Chondrocyte (in vitro differentiated cells): ENCODE results near the gene TTLL6. TPM values are rescaled to one million over a fixed set of nuclear protein-coding genes. Genes with fewer than 3 reads are reported as not detected.

Experiments used
- DNase-seq: peaks from one replicate; pipeline ENCODE4 v3.0.0; 2021; ENCODE audit warnings: mixed read lengths, low spot score
- H3K27ac Mint-ChIP-seq: one replicate; pipeline ENCODE4 v1.8.0; 2021; ENCODE audit warnings: mild to moderate bottlenecking, moderate library complexity, mixed read lengths; ENCODE audit not compliant: unreplicated experiment
- H3K27me3 Mint-ChIP-seq: 2 replicates; pipeline ENCODE4 v1.8.0; 2021; ENCODE audit warnings: low read depth, mixed read lengths
- H3K36me3 Mint-ChIP-seq: 2 replicates; pipeline ENCODE4 v1.8.0; 2021; ENCODE audit warnings: low read depth, mixed read lengths
- H3K4me1 Mint-ChIP-seq: 2 replicates; pipeline ENCODE4 v1.8.0; 2021; ENCODE audit warnings: low read depth, mild to moderate bottlenecking, mixed read lengths
- H3K4me3 Mint-ChIP-seq: one replicate; pipeline ENCODE4 v1.8.0; 2021; ENCODE audit warnings: mild to moderate bottlenecking, moderate library complexity, mixed read lengths; ENCODE audit not compliant: unreplicated experiment
- H3K9me3 Mint-ChIP-seq: 2 replicates; pipeline ENCODE4 v1.8.0; 2021; ENCODE audit warnings: low read depth, mixed read lengths
- total RNA-seq: library from RNA; stranded (reverse); gene quantifications from 3 replicates; pipeline ENCODE4 v1.2.1, GENCODE V29; 2021
- TF ChIP-seq, protein P1 (sequence below): fragments of 200-600 bp; sonication (generic); IDR thresholded peaks from 2 replicates; pipeline ENCODE4 v1.5.0; 2021; ENCODE audit warnings: antibody characterized with exemption, mild to moderate bottlenecking, moderate library complexity

The TTLL6 gene
- total RNA-seq, 1 donor from 2014 or later: not detected

DNA sequence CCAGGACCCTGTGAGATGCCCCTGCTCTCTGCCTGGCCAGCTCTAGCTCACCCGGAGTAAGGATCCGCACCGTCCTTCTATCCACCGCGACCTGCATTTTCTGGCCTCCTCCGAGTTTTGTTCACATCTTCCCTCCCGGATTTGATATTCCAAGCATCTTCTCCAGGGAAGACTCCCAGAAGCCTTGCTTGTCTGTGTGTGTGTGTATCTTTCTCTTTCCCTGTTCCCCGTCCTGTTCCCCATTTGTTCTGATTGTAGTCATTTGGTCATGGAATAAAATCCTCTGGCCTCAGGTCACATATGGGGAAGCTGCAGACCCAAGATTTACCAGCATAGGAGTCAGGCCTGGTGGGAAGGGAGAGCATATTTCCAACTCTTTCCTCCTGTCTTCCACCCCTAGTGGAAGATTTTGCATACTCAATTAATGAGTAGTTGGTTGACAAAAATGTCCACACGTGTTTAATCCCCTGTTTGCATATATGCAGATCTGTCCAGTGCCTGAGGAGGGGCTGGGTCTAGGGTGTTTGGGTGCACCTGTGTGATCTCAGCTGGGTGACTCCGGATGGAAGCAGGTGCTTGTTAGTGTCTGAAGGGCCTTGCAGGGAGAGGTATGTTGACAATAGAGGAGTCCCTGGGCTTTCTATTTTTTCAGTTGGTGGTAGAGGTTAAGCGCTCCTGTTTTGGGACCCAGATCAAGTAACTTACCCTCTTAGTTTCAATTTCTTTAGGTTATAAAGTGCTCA lies 96.6 kb downstream of the TTLL6 start:
- H3K4me3 Mint-ChIP-seq: no peak overlapping the region
- H3K27me3 Mint-ChIP-seq: peaks cover 88% of the 10 kb centered on the region
- H3K4me1 Mint-ChIP-seq: peaks cover 22% of the 10 kb centered on the region
- H3K9me3 Mint-ChIP-seq: no peaks in the 10 kb centered on the region
- no peaks in the 10 kb centered on the region for H3K36me3 Mint-ChIP-seq
- DNase-seq: no peak
- TF ChIP-seq, protein P1, sequence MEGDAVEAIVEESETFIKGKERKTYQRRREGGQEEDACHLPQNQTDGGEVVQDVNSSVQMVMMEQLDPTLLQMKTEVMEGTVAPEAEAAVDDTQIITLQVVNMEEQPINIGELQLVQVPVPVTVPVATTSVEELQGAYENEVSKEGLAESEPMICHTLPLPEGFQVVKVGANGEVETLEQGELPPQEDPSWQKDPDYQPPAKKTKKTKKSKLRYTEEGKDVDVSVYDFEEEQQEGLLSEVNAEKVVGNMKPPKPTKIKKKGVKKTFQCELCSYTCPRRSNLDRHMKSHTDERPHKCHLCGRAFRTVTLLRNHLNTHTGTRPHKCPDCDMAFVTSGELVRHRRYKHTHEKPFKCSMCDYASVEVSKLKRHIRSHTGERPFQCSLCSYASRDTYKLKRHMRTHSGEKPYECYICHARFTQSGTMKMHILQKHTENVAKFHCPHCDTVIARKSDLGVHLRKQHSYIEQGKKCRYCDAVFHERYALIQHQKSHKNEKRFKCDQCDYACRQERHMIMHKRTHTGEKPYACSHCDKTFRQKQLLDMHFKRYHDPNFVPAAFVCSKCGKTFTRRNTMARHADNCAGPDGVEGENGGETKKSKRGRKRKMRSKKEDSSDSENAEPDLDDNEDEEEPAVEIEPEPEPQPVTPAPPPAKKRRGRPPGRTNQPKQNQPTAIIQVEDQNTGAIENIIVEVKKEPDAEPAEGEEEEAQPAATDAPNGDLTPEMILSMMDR: no peak
- H3K27ac Mint-ChIP-seq: no peak overlapping the region

DNA sequence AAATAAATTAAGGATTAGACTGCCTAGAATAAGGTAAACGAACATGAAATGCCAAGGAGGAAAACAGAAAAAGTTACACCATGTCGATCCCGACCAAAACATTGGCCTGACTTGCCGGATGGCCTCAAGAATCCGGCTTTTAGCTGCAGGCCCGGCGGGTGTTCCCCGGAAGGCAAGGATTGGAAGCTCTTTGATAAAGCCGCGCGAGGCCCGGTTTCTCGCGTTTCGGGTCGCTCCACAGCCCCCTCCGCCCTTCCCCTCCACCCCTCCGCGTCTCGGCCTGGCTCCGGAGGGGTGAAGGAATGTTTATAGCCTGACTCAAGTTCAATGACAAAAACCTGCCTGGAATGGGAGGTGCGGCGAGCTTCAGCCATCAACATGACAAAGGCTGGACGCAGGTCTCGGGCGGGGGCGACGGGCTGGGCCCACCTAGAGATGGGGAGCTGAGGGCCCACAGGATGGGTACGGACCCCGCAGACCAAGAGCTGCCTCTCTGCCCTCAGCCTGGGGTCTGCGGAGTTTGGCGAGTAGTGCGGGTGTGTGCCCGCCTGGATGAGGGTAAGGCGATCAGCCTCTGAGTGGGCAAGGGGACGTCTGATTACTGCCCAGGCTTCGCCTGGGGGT lies 97.3 kb downstream of the TTLL6 start:
- H3K4me1 Mint-ChIP-seq: peaks cover 22% of the 10 kb centered on the region
- no peaks in the 10 kb centered on the region for H3K9me3 Mint-ChIP-seq
- no peak overlapping the region for H3K27ac Mint-ChIP-seq
- TF ChIP-seq, protein P1: no peak
- peaks cover 86% of the 10 kb centered on the region for H3K27me3 Mint-ChIP-seq
- H3K36me3 Mint-ChIP-seq: no peaks in the 10 kb centered on the region
- no peak for DNase-seq
- H3K4me3 Mint-ChIP-seq: no peak overlapping the region

DNA sequence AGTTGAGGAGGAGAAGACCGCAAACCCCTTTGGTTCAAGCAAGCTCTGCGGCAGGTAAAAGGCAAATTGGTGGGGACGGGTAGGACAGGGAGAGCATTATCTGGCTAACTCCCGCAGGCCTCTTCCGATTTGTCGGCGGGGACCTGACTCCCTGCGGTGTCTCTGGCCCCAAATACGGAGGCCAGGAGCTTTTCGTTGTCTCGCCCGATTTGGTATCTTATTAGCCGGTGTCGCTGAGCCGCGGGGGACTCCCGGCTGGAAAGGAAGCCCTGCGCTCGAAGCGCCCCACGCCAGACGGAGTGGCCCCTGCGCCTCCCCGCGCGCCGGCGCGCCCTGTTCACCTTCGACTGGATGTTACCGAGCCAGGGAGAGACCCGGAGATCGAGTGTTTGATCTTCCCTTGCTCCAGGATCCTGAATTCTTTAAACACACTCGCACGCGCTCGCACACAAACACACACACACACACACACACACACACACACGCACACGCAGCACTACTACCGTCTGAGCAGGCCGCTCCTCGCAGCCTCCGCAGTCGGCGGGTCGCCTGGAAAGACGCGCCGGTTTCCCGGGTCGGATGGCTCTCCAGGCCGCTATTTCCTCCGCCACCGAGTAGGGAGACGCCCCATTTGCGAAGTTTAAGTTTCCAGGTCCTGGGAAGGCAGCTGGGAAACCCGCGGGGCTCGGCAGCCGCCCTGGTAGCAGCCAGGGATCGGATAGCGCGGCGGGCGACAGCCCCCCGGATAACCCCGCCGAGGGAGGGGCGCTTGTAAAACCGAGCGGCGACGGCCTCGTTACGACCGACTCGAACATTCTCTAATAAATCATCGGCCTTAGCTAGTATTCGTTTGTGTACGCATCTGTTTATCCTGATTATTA lies 98.0 kb downstream of the TTLL6 start:
- no peak overlapping the region for H3K4me3 Mint-ChIP-seq
- H3K27ac Mint-ChIP-seq: no peak overlapping the region
- H3K36me3 Mint-ChIP-seq: no peaks in the 10 kb centered on the region
- H3K27me3 Mint-ChIP-seq: peaks cover 86% of the 10 kb centered on the region
- TF ChIP-seq, protein P1: no peak
- no peaks in the 10 kb centered on the region for H3K9me3 Mint-ChIP-seq
- DNase-seq: no peak
- H3K4me1 Mint-ChIP-seq: peaks cover 17% of the 10 kb centered on the region

DNA sequence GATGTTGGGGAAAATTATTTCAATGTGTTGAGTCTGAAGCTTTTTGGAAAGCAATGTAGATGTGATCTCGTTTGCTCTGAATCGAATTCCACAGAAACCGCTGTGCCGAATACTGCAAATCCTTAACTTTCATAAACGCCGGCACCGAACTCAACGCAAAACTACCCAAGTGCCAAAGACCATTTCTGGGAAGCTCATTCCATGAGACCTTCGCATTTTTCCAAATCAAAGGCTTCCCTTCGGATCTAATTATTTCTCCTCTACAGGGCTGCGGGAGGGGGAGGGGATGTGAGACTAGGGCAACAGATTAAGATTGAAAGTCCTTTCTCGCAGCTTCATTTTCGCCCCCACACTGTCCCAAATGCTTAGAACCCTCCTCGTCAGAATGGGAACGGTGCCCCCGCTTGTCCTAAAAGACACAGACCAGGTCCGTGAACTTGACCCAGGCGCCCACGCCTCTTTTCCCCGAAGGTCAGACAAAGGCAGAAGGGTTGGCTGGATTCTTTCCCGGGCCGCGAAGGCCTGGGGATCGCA lies 98.7 kb downstream of the TTLL6 start:
- TF ChIP-seq, protein P1: no peak
- Mint-ChIP-seq H3K27me3 (peaks cover 86% of the 10 kb centered on the region), H3K9me3 (no peaks in the 10 kb centered on the region), H3K36me3 (no peaks in the 10 kb centered on the region), H3K4me3 (no peak overlapping the region), H3K27ac (no peak overlapping the region), H3K4me1 (peaks cover 12% of the 10 kb centered on the region)
- no peak for DNase-seq
